ENCODE measurements around the gene SRD5A1. TPM values are rescaled to one million over a fixed set of nuclear protein-coding genes. Genes with fewer than 3 reads are reported as not detected.

SRD5A1 gene
- polyA plus RNA-seq (2011; rRNA removed) (18.7 and 20.9 TPM in 2 replicates), polyA minus RNA-seq (2011; rRNA and poly(A)+ RNA removed) (6.2 and 7.6 TPM in 2 replicates)

DNA sequence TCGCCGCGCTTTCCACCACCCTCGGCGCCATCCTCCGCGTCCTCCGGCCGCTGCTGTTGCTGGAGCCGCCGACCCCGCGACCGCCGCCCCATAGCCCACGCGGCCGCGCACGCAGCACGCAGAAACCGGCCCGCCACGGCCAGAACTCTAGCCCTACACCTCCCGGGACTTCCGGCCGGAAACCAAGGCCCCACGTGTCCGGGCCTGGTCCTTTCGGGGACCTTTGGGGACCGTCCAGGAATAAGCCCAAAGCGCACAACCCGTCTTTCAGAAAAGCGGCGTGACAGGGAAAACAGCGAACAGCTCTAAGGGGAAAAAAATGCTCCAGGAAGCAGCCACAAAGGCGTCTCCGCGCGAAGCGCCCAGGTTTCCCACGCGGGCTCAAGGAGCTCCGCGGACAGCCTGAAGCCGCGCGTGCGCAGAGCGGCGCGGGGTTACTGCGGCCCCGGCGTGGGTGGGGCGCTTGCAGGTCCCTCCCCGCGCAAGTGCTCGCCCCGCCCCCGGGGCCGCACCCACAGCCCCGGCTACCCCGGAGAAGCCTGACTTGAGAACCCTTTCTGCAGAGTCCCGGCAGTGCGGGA lies at the start of gene SRD5A1, which contains the start of gene NSUN2:
TSS of gene SRD5A1 (plus strand) at position 553 of the 581 bp plus-strand sequence. CDS start 137 bp downstream, outside the sequence.
TSS of gene NSUN2 (minus strand) at position 157 of the 581 bp plus-strand sequence. CDS start at position 92, 65 bp downstream.
- POLR2A ChIA-PET = no interaction called here
- Histone ChIP-seq H3K4me3 (ENCODE audit: low read depth, low read length) (peak within 1 kb of the TSS; percentile 70), H3K36me3 (ENCODE audit: control insufficient read depth, insufficient read depth, low read length) (peaks cover 4% of the 10 kb centered on the region), H3K27me3 (ENCODE audit: control insufficient read depth, insufficient read depth, low read length) (no peaks in the 10 kb centered on the region)
- CTCF ChIA-PET = interaction anchor here (0.8 to 1.8 kb wide), 5 partner anchors 8 to 113 kb away, joined by 3 to 6 read pairs (median 3); no protein-coding TSS in a partner anchor
- DNase-seq (ENCODE audit: low read depth) = peak; percentile 46
- TF ChIP-seq CTCF (IDR thresholded peaks at IDR 0.05; ENCODE audit: insufficient read depth, low read depth, low read length) = no peak

- TF ChIP-seq CTCF (IDR thresholded peaks at IDR 0.05; ENCODE audit: insufficient read depth, low read depth, low read length) = no peak
- POLR2A ChIA-PET = no interaction called here
- CTCF ChIA-PET = interaction anchor here (0.7 to 1.2 kb wide), 3 partner anchors 11 to 1087 kb away, joined by 3 read pairs; no protein-coding TSS in a partner anchor
- Histone ChIP-seq H3K4me3 (ENCODE audit: low read depth, low read length) (no peak overlapping the region), H3K27me3 (ENCODE audit: control insufficient read depth, insufficient read depth, low read length) (peaks cover 20% of the 10 kb centered on the region), H3K36me3 (ENCODE audit: control insufficient read depth, insufficient read depth, low read length) (no peaks in the 10 kb centered on the region)
- DNase-seq (ENCODE audit: low read depth) = no peak
Observed at GRCh38 chr5:6584101-6584645, 49.1 kb upstream of the SRD5A1 start.

DNA sequence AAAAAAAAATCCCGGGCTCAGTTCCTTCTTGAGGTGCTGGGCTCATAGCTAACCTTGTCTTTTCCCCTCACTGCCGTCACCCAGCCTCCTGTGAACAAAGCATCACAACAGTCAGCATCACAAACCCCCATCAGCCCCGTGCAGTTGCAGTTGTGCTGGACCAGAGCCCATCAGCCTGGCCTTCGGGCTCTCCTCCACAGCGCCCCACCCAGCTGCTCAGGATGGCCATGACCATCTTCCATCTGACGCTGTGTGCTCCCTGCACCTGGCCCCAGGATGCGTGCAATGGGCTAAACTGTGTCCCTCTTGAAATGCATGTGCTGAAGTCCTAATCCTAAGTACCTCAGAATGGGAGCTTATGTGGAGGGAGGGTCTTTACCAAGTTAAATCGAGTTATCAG lies 48.5 kb upstream of the SRD5A1 start:
- ChIA-PET CTCF (interaction anchor here (0.6 to 1.2 kb wide), 3 partner anchors 30 to 1088 kb away, joined by 3 read pairs; no protein-coding TSS in a partner anchor), POLR2A (no interaction called here)

GRCh38 chr5:6585168-6585567 lies 48.1 kb upstream of the SRD5A1 start:
- no peak overlapping the region for H3K4me3 ChIP-seq (ENCODE audit: low read depth, low read length)
- TF ChIP-seq CTCF (IDR thresholded peaks at IDR 0.05; ENCODE audit: insufficient read depth, low read depth, low read length) = no peak
- ChIA-PET CTCF (interaction anchor here (0.6 to 1.2 kb wide), 3 partner anchors 8 to 1088 kb away, joined by 3 to 4 read pairs (median 3); no protein-coding TSS in a partner anchor), POLR2A (no interaction called here)
- no peak for DNase-seq (ENCODE audit: low read depth)
- no peaks in the 10 kb centered on the region for H3K36me3 ChIP-seq (ENCODE audit: control insufficient read depth, insufficient read depth, low read length)
- peaks cover 20% of the 10 kb centered on the region for H3K27me3 ChIP-seq (ENCODE audit: control insufficient read depth, insufficient read depth, low read length)

More for the DNA sequence above, 48.5 kb upstream of the SRD5A1 start:
- Histone ChIP-seq H3K36me3 (ENCODE audit: control insufficient read depth, insufficient read depth, low read length) (no peaks in the 10 kb centered on the region), H3K4me3 (ENCODE audit: low read depth, low read length) (no peak overlapping the region), H3K27me3 (ENCODE audit: control insufficient read depth, insufficient read depth, low read length) (peaks cover 20% of the 10 kb centered on the region)
- TF ChIP-seq CTCF (IDR thresholded peaks at IDR 0.05; ENCODE audit: insufficient read depth, low read depth, low read length) = no peak
- no peak for DNase-seq (ENCODE audit: low read depth)

- ChIA-PET POLR2A (interaction anchor here (0.6 kb wide), 1 partner anchor 8 kb away, joined by 5 read pairs; no protein-coding TSS in a partner anchor), CTCF (interaction anchor here (1.0 kb wide), 1 partner anchor 9 kb away, joined by 4 read pairs; no protein-coding TSS in a partner anchor)
- Histone ChIP-seq H3K36me3 (ENCODE audit: control insufficient read depth, insufficient read depth, low read length) (no peaks in the 10 kb centered on the region), H3K4me3 (ENCODE audit: low read depth, low read length) (no peak overlapping the region), H3K27me3 (ENCODE audit: control insufficient read depth, insufficient read depth, low read length) (peaks cover 20% of the 10 kb centered on the region)
- no peak for DNase-seq (ENCODE audit: low read depth)
- no peak for TF ChIP-seq CTCF (IDR thresholded peaks at IDR 0.05; ENCODE audit: insufficient read depth, low read depth, low read length)
Observed at GRCh38 chr5:6585939-6586646, 47.1 kb upstream of the SRD5A1 start.
